ENCODE data around the gene ERC1.

GRCh38 chr12:1138691-1139090 is 147.7 kb downstream of the ERC1 start:
- TF ChIP-seq CTCF (IDR thresholded peaks at IDR 0.05; ENCODE audit: poor library complexity) (no peak), EZH2 (IDR thresholded peaks at IDR 0.05; ENCODE audit: borderline replicate concordance) (no peak)

Data from hepatocyte (in vitro differentiated cells).